ENCODE results near the gene DPP9. TPM values are rescaled to one million over a fixed set of nuclear protein-coding genes. Genes with fewer than 3 reads are reported as not detected.

DPP9 gene
- total and polyA plus RNA-seq, 2 of the 8 experiments (the other 6 are each of a cell fraction or from before 2014, with no cell fraction given) = 11.6 to 40.7 TPM

- no peak for TF ChIP-seq CHD7 (IDR thresholded peaks at IDR 0.05; ENCODE audit: insufficient replicate concordance, low read length)
- TF ChIP-seq TCF12 (IDR thresholded peaks at IDR 0.05; ENCODE audit: low read depth, low read length) = no peak
- TF ChIP-seq BCL11A (IDR thresholded peaks at IDR 0.05; ENCODE audit: low read depth in 2 of 2, low read length in 2 of 2) = no peak
- no peak for TF ChIP-seq RAD21 (IDR thresholded peaks at IDR 0.05 in 1 of 2, conservative IDR thresholded peaks at IDR 0.05 in 1 of 2; ENCODE audit: low read depth in 2 of 2, low read length in 2 of 2)
- TF ChIP-seq TAF1 (IDR thresholded peaks at IDR 0.05; ENCODE audit: low read depth, low read length) = no peak
- no peak for TF ChIP-seq PHF8 (conservative IDR thresholded peaks at IDR 0.05; ENCODE audit: low read depth, low read length)
- no peak for TF ChIP-seq RFX5 (IDR thresholded peaks at IDR 0.05; ENCODE audit: borderline replicate concordance, low read depth, low read length)
- no peak for TF ChIP-seq RBBP5 (IDR thresholded peaks at IDR 0.05; ENCODE audit: borderline replicate concordance, low read depth, low read length)
- TF ChIP-seq RXRA (IDR thresholded peaks at IDR 0.05; ENCODE audit: insufficient read depth, low read depth, low read length) = no peak
- no peak for TF ChIP-seq SIX5 (IDR thresholded peaks at IDR 0.05; ENCODE audit: low read depth, low read length)
Observed at GRCh38 chr19:4682417-4683200, 41.0 kb downstream of the DPP9 start (continued).
